RPMI8226 (cell line): ENCODE measurements around the gene DYNLRB1.
A peak's percentile ranks its signal among the peaks of the same experiment; 100 is the strongest.

ENCODE experiments used
- DNase-seq: peaks from one replicate; pipeline ENCODE4 v3.0.0-alpha.2; 2015

Gene DYNLRB1

DNA sequence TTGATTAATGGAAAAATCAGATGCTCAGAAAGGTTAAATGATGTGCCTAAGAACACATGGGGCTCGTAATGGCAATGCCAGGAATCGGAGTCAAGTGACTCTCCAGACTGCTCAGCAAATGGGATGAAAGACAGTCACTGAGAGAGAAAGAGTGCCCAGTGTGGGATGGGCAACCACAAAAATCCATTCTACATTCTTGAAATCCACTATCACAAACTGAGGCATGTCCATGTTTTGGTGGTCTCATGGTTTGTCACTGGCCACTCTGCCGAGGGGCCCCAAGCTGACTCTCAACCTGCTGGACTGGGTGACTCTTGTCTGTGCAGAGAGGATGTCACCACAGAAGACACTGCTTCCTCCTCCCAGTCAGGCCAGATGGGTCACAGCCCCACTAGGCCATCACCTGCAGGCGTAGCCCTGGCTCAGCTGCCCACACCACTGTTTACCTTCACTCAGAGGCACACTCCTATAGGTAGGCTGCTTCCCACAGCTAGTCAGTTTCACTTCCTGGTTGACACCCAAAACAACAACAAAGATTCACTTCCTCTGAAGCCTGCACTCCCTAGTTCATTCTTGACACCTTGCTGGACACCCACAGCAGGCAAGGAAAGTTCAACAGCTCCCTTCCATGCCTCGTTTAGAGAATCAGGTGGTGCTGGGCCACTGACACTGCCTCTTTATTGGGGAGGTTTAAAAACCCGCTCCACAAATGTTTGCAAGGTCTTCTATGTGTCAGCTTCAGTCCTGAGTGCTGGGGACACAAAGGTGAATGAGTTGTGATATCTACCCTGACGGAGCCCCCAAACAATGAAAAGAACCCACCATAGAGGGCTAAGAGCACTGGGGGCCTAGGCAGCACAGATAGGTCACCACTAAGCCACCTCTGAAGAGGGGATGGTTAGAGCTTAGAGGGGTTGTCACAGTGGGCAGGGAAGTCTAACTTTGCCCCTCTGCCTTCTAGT is 64.0 kb downstream of the DYNLRB1 start:
- DNase-seq, result peak; percentile 84

DNA sequence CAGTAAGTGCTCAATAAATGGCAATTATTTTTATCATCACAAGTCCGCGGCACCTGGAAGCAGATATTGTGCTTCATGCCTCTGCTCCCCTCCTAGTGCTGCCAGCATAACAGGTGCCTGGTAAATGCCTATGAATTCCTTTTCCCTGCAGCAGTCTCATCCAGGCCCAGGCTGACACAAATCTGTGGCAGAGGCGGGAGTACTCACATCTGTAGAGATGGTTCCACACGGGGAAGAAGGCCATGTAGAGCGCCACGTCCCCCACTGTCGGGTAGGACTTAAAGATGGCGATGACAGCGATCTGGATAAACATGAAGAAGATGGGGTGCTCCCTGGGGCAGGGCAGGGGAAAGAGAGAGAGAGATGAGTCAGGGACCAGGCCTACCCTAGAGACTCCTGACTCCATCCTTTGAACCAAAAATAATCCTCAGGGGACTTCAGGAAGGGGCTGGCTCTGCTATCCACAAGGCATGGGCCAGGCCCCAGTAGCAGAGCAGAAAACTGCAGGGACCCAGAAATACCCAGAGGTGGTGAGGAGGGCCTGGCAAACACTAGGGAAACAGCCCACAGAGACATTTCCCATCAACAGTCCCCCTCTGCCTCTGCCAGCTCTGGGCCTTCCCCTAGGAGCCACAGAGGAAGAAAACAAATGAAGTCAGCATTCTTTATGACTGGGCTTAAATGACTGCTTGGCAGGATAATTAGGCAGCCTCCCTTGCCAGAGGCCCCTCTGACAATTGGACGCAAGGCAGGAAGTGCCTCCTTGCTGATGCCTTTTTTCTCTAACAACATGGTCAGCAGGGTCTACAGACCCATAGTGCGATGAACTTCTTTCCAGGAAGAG is 65.3 kb downstream of the DYNLRB1 start:
- peak; percentile 21 for DNase-seq

GRCh38 chr20:34582221-34582620 is 66.0 kb downstream of the DYNLRB1 start:
- no peak for DNase-seq

GRCh38 chr20:34582911-34583310 is 66.7 kb downstream of the DYNLRB1 start:
- no peak for DNase-seq

DNA sequence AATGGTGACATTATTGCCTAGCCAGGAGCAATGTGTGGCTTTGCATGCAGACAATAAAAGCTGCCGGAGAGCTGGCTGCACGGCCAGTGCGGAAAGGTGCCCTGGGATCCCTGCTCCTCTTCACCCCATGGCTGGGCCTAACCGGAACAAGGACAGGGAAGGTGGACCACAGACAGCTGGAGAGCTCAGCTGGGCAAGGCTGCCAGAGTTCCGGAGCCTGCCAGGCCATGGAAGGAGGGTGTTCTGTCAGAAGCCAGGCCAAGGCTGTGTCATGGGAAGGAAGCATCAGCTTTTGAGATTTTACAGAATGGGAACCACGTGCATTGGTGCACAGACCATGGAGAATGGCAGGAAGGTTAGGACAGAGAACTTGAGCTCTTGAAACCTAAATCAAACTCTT is 67.3 kb downstream of the DYNLRB1 start:
- no peak for DNase-seq

DNA sequence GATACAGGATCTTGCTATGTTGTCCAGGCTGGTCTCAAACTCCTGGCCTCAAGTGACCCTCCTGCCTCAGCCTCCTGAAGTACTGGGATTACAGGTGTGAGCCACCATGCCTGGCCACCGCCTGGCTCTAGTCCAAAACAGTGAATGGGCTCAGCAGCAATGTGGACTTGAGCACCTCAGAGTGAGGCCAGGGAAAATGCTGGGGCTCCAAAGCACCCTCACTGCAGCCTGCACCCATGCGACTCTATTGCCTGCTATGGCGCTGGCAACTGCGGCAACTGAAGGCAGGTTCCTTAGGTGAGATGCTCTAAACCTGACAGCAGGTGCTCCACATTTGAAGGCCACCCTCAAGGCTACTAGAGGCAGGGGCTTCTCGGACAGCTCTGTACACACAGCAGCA is 68.8 kb downstream of the DYNLRB1 start:
- no peak for DNase-seq

- no peak for DNase-seq
These were observed 70.4 kb downstream of the DYNLRB1 start for GRCh38 chr20:34586488-34587163.
